ENCODE measurements around the gene GALNT12.

The GALNT12 gene

GRCh38 chr9:98850851-98851729, 43.6 kb downstream of the GALNT12 start:
- Histone ChIP-seq H3K9ac (ENCODE audit: insufficient read length) (no peak overlapping the region), H3K4me3 (no peak overlapping the region), H3K36me3 (ENCODE audit: insufficient read depth, low read length) (no peaks in the 10 kb centered on the region), H3K27ac (no peak overlapping the region), H3K9me3 (ENCODE audit: low read depth, low read length) (no peaks in the 10 kb centered on the region)
- TF ChIP-seq POLR2AphosphoS5 (IDR thresholded peaks at IDR 0.05; ENCODE audit: borderline replicate concordance, low read depth, low read length) (no peak), FOXP2 (optimal IDR thresholded peaks at IDR 0.05; ENCODE audit: control extremely low read depth, extremely low read length, insufficient read depth) (no peak), EZH2 (IDR thresholded peaks at IDR 0.05) (no peak)
- DNase-seq (ENCODE audit: low read depth, low spot score): no peak

- DNase-seq (ENCODE audit: low read depth, low spot score): no peak
- Histone ChIP-seq H3K9me3 (ENCODE audit: low read depth, low read length) (no peaks in the 10 kb centered on the region), H3K9ac (ENCODE audit: insufficient read length) (no peak overlapping the region), H3K4me3 (no peak overlapping the region), H3K36me3 (ENCODE audit: insufficient read depth, low read length) (no peaks in the 10 kb centered on the region), H3K27ac (no peak overlapping the region)
- TF ChIP-seq EZH2 (IDR thresholded peaks at IDR 0.05) (no peak), POLR2AphosphoS5 (IDR thresholded peaks at IDR 0.05; ENCODE audit: borderline replicate concordance, low read depth, low read length) (no peak), FOXP2 (optimal IDR thresholded peaks at IDR 0.05; ENCODE audit: control extremely low read depth, extremely low read length, insufficient read depth) (no peak)
Measured at GRCh38 chr9:98851730-98852459, 44.4 kb downstream of the GALNT12 start.

DNA sequence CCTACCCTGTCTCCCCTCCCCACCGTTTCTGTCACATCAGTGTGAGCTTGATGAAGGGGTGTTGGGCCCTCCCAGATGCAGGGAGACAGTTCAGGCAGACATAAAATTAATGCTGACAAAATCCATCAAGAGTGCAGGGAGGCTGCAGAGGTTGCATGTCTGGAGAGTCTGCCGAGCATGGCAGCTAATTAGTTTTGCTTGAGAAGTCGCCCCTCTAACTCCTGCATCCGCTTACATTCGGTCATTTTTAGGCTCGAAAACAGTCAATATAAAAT, 44.9 kb downstream of the GALNT12 start:
- no peak overlapping the region for H3K9ac ChIP-seq (ENCODE audit: insufficient read length)
- H3K36me3 ChIP-seq (ENCODE audit: insufficient read depth, low read length): no peaks in the 10 kb centered on the region
- no peak overlapping the region for H3K27ac ChIP-seq
- TF ChIP-seq POLR2AphosphoS5 (IDR thresholded peaks at IDR 0.05; ENCODE audit: borderline replicate concordance, low read depth, low read length): no peak
- TF ChIP-seq FOXP2 (optimal IDR thresholded peaks at IDR 0.05; ENCODE audit: control extremely low read depth, extremely low read length, insufficient read depth): no peak
- TF ChIP-seq EZH2 (IDR thresholded peaks at IDR 0.05): no peak
- DNase-seq (ENCODE audit: low read depth, low spot score): no peak
- H3K9me3 ChIP-seq (ENCODE audit: low read depth, low read length): no peaks in the 10 kb centered on the region
- no peak overlapping the region for H3K4me3 ChIP-seq

- Histone ChIP-seq H3K9ac (ENCODE audit: insufficient read length) (no peak overlapping the region), H3K36me3 (ENCODE audit: insufficient read depth, low read length) (no peaks in the 10 kb centered on the region), H3K9me3 (ENCODE audit: low read depth, low read length) (no peaks in the 10 kb centered on the region), H3K27ac (no peak overlapping the region), H3K4me3 (no peak overlapping the region)
- DNase-seq (ENCODE audit: low read depth, low spot score): no peak
- TF ChIP-seq EZH2 (IDR thresholded peaks at IDR 0.05) (no peak), FOXP2 (optimal IDR thresholded peaks at IDR 0.05; ENCODE audit: control extremely low read depth, extremely low read length, insufficient read depth) (no peak), POLR2AphosphoS5 (IDR thresholded peaks at IDR 0.05; ENCODE audit: borderline replicate concordance, low read depth, low read length) (no peak)
Measured at GRCh38 chr9:98852961-98853360, 45.5 kb downstream of the GALNT12 start.

DNA sequence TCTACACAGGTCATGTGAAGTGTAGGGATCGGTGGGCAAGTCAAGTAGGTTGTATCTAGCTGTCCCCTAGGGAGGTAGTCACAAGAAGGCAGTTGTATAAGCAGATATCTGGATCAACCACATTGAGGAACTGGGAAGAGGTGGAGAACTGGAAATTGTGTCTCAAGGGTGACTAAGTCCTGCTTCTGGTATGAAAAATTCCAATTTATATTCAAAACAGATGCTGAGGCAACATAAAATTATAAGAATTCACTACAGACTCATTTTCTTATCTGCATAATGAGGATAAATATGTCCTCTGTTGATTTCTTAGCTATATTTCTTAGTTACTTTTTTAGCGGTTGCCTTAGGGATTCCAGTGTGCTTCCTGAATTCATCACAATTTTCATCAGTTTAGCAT, 46.8 kb downstream of the GALNT12 start:
- TF ChIP-seq POLR2AphosphoS5 (IDR thresholded peaks at IDR 0.05; ENCODE audit: borderline replicate concordance, low read depth, low read length) (no peak), EZH2 (IDR thresholded peaks at IDR 0.05) (no peak), FOXP2 (optimal IDR thresholded peaks at IDR 0.05; ENCODE audit: control extremely low read depth, extremely low read length, insufficient read depth) (no peak)
- peak overlapping the region; percentile 78 for H3K27ac ChIP-seq
- DNase-seq (ENCODE audit: low read depth, low spot score): peak; percentile 32
- H3K4me3 ChIP-seq: peak overlapping the region; percentile 36; the same call in 1 of the 2 replicates
- no peaks in the 10 kb centered on the region for H3K36me3 ChIP-seq (ENCODE audit: insufficient read depth, low read length)
- no peaks in the 10 kb centered on the region for H3K9me3 ChIP-seq (ENCODE audit: low read depth, low read length)
- no peak overlapping the region for H3K9ac ChIP-seq (ENCODE audit: insufficient read length)

- Histone ChIP-seq H3K4me3 (no peak overlapping the region), H3K9ac (ENCODE audit: insufficient read length) (no peak overlapping the region), H3K27ac (no peak overlapping the region), H3K9me3 (ENCODE audit: low read depth, low read length) (no peaks in the 10 kb centered on the region), H3K36me3 (ENCODE audit: insufficient read depth, low read length) (no peaks in the 10 kb centered on the region)
- TF ChIP-seq EZH2 (IDR thresholded peaks at IDR 0.05) (no peak), POLR2AphosphoS5 (IDR thresholded peaks at IDR 0.05; ENCODE audit: borderline replicate concordance, low read depth, low read length) (no peak), FOXP2 (optimal IDR thresholded peaks at IDR 0.05; ENCODE audit: control extremely low read depth, extremely low read length, insufficient read depth) (no peak)
- DNase-seq (ENCODE audit: low read depth, low spot score): no peak
Measured at GRCh38 chr9:98855592-98855991, 48.1 kb downstream of the GALNT12 start.

DNA sequence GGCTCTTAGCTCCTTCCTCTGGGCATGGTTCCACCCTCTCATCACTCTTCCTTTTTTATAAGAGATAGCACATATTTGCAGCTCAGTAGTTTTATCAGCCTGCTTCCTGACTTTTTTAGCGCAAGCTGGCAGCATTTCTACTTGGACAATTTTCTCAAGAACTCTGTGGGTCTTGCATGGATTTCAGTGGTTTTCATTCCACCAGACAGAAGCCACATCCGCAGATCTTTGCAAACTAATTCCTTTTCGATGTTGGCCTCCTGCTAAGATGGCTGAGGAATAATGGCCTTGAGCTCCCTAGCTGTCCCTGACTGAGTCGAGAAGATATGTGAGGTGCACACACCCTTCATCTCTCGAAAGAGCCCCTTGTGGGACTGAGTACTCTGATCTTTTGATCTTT, 49.5 kb downstream of the GALNT12 start:
- no peak overlapping the region for H3K9ac ChIP-seq (ENCODE audit: insufficient read length)
- no peak for TF ChIP-seq EZH2 (IDR thresholded peaks at IDR 0.05)
- no peak for TF ChIP-seq FOXP2 (optimal IDR thresholded peaks at IDR 0.05; ENCODE audit: control extremely low read depth, extremely low read length, insufficient read depth)
- TF ChIP-seq POLR2AphosphoS5 (IDR thresholded peaks at IDR 0.05; ENCODE audit: borderline replicate concordance, low read depth, low read length): no peak
- H3K36me3 ChIP-seq (ENCODE audit: insufficient read depth, low read length): no peaks in the 10 kb centered on the region
- DNase-seq (ENCODE audit: low read depth, low spot score): peak; percentile 34
- no peaks in the 10 kb centered on the region for H3K9me3 ChIP-seq (ENCODE audit: low read depth, low read length)
- H3K4me3 ChIP-seq: peak overlapping the region; percentile 43
- peak overlapping the region; percentile 70 for H3K27ac ChIP-seq

GRCh38 chr9:98859941-98860340, 52.5 kb downstream of the GALNT12 start:
- TF ChIP-seq POLR2AphosphoS5 (IDR thresholded peaks at IDR 0.05; ENCODE audit: borderline replicate concordance, low read depth, low read length) (no peak), EZH2 (IDR thresholded peaks at IDR 0.05) (no peak), FOXP2 (optimal IDR thresholded peaks at IDR 0.05; ENCODE audit: control extremely low read depth, extremely low read length, insufficient read depth) (no peak)
- DNase-seq (ENCODE audit: low read depth, low spot score): no peak
- no peaks in the 10 kb centered on the region for H3K9me3 ChIP-seq (ENCODE audit: low read depth, low read length)
- H3K36me3 ChIP-seq (ENCODE audit: insufficient read depth, low read length): no peaks in the 10 kb centered on the region
- H3K27ac ChIP-seq: no peak overlapping the region
- H3K9ac ChIP-seq (ENCODE audit: insufficient read length): no peak overlapping the region
- H3K4me3 ChIP-seq: no peak overlapping the region

All from SK-N-MC (cell line).